Fibroblast of skin of back (primary cell): ENCODE results near the gene PGLYRP4. TPM values are rescaled to one million over a fixed set of nuclear protein-coding genes. Genes with fewer than 3 reads are reported as not detected.

Experiments
- DNase-seq: peaks from one replicate; pipeline ENCODE4 v3.0.0-alpha.2; 2013
- polyA plus RNA-seq, 2 experiments: library from polyadenylated mRNA; unstranded; fragments of 120-200 nt; gene quantifications; one replicate each; pipeline ENCODE4 v1.2.1, GENCODE V29; 2013; ENCODE audit not compliant: insufficient read length in 2 of 2

PGLYRP4 gene
- not detected for polyA plus RNA-seq (2013, experiment 1 of 2; ENCODE audit: insufficient read length)
- not detected for polyA plus RNA-seq (2013, experiment 2 of 2; ENCODE audit: insufficient read length)

GRCh38 chr1:153348511-153349362 lies at the start of gene PGLYRP4:
TSS of gene PGLYRP4 (minus strand) at chr1:153348841. CDS start at chr1:153347932, 909 bp downstream.
- DNase-seq, result no peak

- no peak for DNase-seq
Measured at GRCh38 chr1:153397924-153398651, 49.4 kb upstream of the PGLYRP4 start.

GRCh38 chr1:153397051-153397923 lies 48.6 kb upstream of the PGLYRP4 start:
- no peak for DNase-seq

GRCh38 chr1:153396461-153396860 lies 47.8 kb upstream of the PGLYRP4 start:
- no peak for DNase-seq

- no peak for DNase-seq
Measured at GRCh38 chr1:153395776-153396175, 47.1 kb upstream of the PGLYRP4 start.

GRCh38 chr1:153395136-153395685 lies 46.6 kb upstream of the PGLYRP4 start:
- no peak for DNase-seq

- DNase-seq, result no peak
Measured at GRCh38 chr1:153394391-153394790, 45.8 kb upstream of the PGLYRP4 start.

- no peak for DNase-seq
Measured at GRCh38 chr1:153393926-153394325, 45.3 kb upstream of the PGLYRP4 start.

GRCh38 chr1:153392822-153393221 lies 44.2 kb upstream of the PGLYRP4 start:
- no peak for DNase-seq

GRCh38 chr1:153392258-153392657 lies 43.6 kb upstream of the PGLYRP4 start:
- DNase-seq, result no peak

GRCh38 chr1:153390938-153391710 lies 42.5 kb upstream of the PGLYRP4 start, which contains the start of gene S100A8:
TSS of gene S100A8 (minus strand) at chr1:153391073. CDS start at chr1:153390535, 538 bp downstream.
- DNase-seq, result no peak

- DNase-seq, result no peak
Measured at GRCh38 chr1:153389973-153390879, 41.6 kb upstream of the PGLYRP4 start.

- DNase-seq, result no peak
Measured at GRCh38 chr1:153389401-153389800, 40.8 kb upstream of the PGLYRP4 start.

GRCh38 chr1:153387785-153388184 lies 39.1 kb upstream of the PGLYRP4 start:
- no peak for DNase-seq

- no peak for DNase-seq
Measured at GRCh38 chr1:153387001-153387400, 38.4 kb upstream of the PGLYRP4 start.

- DNase-seq, result no peak
Measured at GRCh38 chr1:153386500-153386901, 37.9 kb upstream of the PGLYRP4 start.

GRCh38 chr1:153384958-153385580 lies 36.4 kb upstream of the PGLYRP4 start:
- DNase-seq, result no peak

- no peak for DNase-seq
Measured at GRCh38 chr1:153380711-153381110, 32.1 kb upstream of the PGLYRP4 start.

- no peak for DNase-seq
Measured at GRCh38 chr1:153379591-153379990, 30.9 kb upstream of the PGLYRP4 start.

GRCh38 chr1:153375511-153375910 lies 26.9 kb upstream of the PGLYRP4 start, which contains the start of gene S100A12:
TSS of gene S100A12 (minus strand) at chr1:153375621. CDS start at chr1:153374592, 1,029 bp downstream.
- DNase-seq, result no peak
